Ovary (tissue), 9 donors: Measurements from ENCODE around the gene TEX2. TPM values are rescaled to one million over a fixed set of nuclear protein-coding genes. Genes with fewer than 3 reads are reported as not detected.

Experiments used
- DNase-seq, 5 donors: peaks; one replicate each; pipeline ENCODE4 v3.0.0-alpha.2; 2019 to 2020
- H3K27ac ChIP-seq, 2 donors: fragments of 200-600 bp; one replicate each; pipeline versions ENCODE4 v1.5.1 to v1.8.0; 2019 to 2022
- H3K27me3 ChIP-seq: fragments of 200-600 bp; one replicate; pipeline ENCODE4 v1.8.0; 2022
- H3K36me3 ChIP-seq: fragments of 200-600 bp; sonication (generic); one replicate; pipeline ENCODE4 v1.5.1; 2019
- H3K4me1 ChIP-seq: one replicate; pipeline ENCODE4 v1.8.1; 2013; ENCODE audit warnings: mild to moderate bottlenecking, moderate library complexity; ENCODE audit not compliant: insufficient read depth
- H3K4me3 ChIP-seq: fragments of 200-600 bp; sonication (generic); one replicate; pipeline ENCODE4 v1.5.1; 2017
- H3K9me3 ChIP-seq, 2 donors: fragments of 200-600 bp in 1 of 2; sonication (generic) in 1 of 2; one replicate each; pipeline versions ENCODE4 v1.5.1 to v1.8.1; 2013 to 2019; ENCODE audit warnings: mild to moderate bottlenecking in 1 of 2, moderate library complexity in 1 of 2
- EP300 ChIP-seq: sonication (generic); formaldehyde crosslinking; IDR thresholded peaks from one replicate; pipeline ENCODE4 v1.6.1; 2017; ENCODE audit warnings: antibody characterized with exemption
- POLR2A ChIP-seq: fragments of 450-650 bp; IDR thresholded peaks from one replicate; pipeline ENCODE4 v1.6.1; 2017; ENCODE audit warnings: antibody characterized with exemption, mild to moderate bottlenecking, moderate library complexity
- WGBS, 3 donors: extraction: QIAGEN DNeasy Blood & Tissue Kit in 1 of 3; methylation state at CpG; one replicate each; pipeline versions ENCODE4 v1.1.5 to v1.1.7; 2013 to 2017; 5-methylcytosine and 5-hydroxymethylcytosine counted together
- intact Hi-C, 4 donors: fragments of 100-400 bp; cut with DNase I; formaldehyde crosslinking; loops; one replicate each; pipeline versions ENCODE4 v1.11.0 to v1.15.1; 2022 to 2023
- polyA plus RNA-seq, 2 donors: library from polyadenylated mRNA; stranded (reverse); fragments of 200-250 nt in 1 of 2; fragments of 350-450 nt in 1 of 2; fragmentation: Illumina TruSeq in 1 of 2; extraction: RNeasy Lipid Tissue Mini Kit (QIAGEN cat#74804) in 1 of 2; gene quantifications; one replicate each; pipeline ENCODE4 v1.2.3, GENCODE V29; 2013 to 2014
- total RNA-seq, 7 donors: library from RNA; depleted of rRNA in 2 of 7; stranded (reverse); fragments of >200 nt in 2 of 7; fragmentation: NEBNext Ultra II Directional in 3 of 7; extraction: Animal tissue kit (Norgen Biotek cat#: 25700) in 3 of 7; gene quantifications; one replicate each; pipeline versions ENCODE4 v1.1.0 to v1.2.4, GENCODE V29; 2016 to 2023
- TF ChIP-seq, protein P1 (sequence below), 3 donors: fragments of 450-650 bp in 2 of 3; fragments of 200-600 bp in 1 of 3; IDR thresholded peaks; one replicate each; pipeline versions ENCODE4 v1.5.1 to v1.8.0; 2016 to 2022; ENCODE audit warnings: antibody characterized with exemption in 3 of 3, mild to moderate bottlenecking in 1 of 3
- donor health status: DM: no; HTN: no; CAD: no; lungs with moderate emphysema.
- donor health status: DM: no; HTN: no; CAD: no.
- donor health status: Bipolar disorder and iron deficiency.
- donor health status: DM: yes; HTN: yes; CAD: no.
- donor health status: DM: no; HTN: no; CAD: no.
- donor health status: DM: yes; HTN: yes; CAD: no.

The TEX2 gene
- total and polyA plus RNA-seq, 9 donors = 13.9 to 36.7 (median 31.4) TPM

DNA sequence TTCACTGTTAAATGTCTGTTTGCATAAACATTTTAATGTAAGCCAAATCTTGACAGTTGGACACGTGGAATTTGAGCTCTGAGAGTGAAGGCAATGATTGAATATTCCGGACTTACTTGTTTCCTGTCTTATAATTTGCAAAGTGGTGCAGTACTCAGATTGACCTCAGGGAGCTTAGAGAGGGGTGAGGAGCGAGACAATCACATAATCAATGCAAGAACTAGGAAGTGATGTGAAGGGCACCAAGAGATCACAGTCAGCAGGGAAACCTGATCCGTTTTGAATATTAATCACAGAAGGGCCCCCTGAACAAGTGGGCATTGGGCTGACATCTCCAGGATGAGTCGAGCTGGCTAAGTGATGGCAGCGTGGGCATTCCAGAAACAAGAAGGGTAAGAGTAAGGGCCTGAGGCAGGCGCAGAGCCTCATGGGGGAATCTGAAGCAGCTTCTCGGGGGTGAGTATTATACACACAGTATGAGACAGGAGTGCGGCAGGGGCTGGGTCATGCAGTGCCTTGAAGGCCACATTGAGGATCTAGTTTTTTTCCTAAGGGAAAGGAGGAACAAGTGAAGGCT is 26.1 kb downstream of the TEX2 start:
- Histone ChIP-seq H3K36me3 (no peaks in the 10 kb centered on the region), H3K4me1 (peaks cover 12% of the 10 kb centered on the region), H3K9me3 (no peaks in the 10 kb centered on the region), H3K4me3 (no peak overlapping the region), H3K27ac (no peak overlapping the region), H3K27me3 (no peaks in the 10 kb centered on the region)
- TF ChIP-seq, protein P1, sequence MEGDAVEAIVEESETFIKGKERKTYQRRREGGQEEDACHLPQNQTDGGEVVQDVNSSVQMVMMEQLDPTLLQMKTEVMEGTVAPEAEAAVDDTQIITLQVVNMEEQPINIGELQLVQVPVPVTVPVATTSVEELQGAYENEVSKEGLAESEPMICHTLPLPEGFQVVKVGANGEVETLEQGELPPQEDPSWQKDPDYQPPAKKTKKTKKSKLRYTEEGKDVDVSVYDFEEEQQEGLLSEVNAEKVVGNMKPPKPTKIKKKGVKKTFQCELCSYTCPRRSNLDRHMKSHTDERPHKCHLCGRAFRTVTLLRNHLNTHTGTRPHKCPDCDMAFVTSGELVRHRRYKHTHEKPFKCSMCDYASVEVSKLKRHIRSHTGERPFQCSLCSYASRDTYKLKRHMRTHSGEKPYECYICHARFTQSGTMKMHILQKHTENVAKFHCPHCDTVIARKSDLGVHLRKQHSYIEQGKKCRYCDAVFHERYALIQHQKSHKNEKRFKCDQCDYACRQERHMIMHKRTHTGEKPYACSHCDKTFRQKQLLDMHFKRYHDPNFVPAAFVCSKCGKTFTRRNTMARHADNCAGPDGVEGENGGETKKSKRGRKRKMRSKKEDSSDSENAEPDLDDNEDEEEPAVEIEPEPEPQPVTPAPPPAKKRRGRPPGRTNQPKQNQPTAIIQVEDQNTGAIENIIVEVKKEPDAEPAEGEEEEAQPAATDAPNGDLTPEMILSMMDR (IDR thresholded peaks at IDR 0.05) = no peak
- TF ChIP-seq POLR2A = no peak
- TF ChIP-seq EP300 = no peak
- WGBS, 3 donors = 87% methylated on average over 9 of the region's 9 CpGs
- no peak for DNase-seq
- intact Hi-C loops = no loop called here

DNA sequence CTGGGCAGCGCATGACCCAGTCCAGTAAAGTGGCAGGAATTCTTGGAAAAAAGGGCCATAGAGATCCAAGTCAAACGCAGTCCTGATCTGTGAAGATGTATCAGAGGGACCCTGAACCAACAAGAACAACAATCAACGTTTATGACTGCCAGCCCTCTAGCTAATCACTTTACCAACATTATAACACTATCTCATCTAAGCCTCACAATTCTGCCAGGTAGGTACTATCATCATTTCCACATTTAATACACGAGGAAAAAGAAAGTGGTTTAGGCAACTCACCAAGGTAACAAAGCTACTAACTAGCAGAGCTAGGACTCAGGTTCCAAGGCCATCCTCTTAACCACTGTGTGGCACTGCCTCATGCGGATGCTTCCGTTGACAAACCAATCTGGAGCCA is 28.1 kb downstream of the TEX2 start:
- no peak overlapping the region for H3K27ac ChIP-seq
- H3K4me1 ChIP-seq = peaks cover 14% of the 10 kb centered on the region
- no peaks in the 10 kb centered on the region for H3K36me3 ChIP-seq
- no peak for DNase-seq
- intact Hi-C loops = no loop called here
- no peaks in the 10 kb centered on the region for H3K9me3 ChIP-seq
- TF ChIP-seq EP300 (no peak), POLR2A (no peak)
- WGBS, 3 donors = 84 to 92% (median 89%) methylated on average over 6 of the region's 6 CpGs
- H3K4me3 ChIP-seq = no peak overlapping the region
- H3K27me3 ChIP-seq = no peaks in the 10 kb centered on the region

DNA sequence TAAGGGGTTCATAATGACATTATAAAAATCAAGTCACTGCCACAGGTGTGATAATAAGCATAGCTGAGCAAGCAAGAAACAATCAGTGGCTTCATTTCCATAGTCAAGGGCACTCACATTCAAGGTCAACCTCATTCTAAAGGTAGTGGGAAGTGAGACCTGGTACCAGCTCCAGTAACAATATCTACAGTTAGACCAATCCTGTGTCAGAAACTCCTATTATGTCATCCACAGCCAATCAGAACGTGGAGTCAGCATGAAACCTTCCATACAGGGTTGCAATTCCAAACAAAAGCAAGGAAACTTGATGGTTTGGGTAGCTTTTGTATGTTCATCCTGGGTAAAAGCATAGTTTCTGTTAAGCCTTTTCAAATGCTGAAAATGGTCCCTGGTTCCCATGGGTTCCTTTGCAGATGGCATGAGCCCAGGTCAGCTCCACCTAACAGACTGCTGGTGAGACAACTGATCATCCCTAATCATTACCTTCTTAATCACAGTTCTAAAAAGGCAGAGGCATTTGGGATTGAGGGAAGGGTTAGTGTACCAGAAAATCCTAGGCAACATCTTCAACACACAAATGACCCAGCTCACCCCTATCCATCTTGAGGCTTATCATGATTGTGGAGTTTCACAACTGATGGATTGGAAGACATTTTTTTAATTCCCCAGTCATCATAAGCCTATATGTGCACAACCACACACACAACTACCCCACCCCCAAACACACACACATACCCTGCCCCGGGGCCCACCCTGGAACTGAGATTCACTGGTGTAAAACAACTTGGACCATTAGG is 30.4 kb downstream of the TEX2 start:
- Histone ChIP-seq H3K9me3 (no peaks in the 10 kb centered on the region), H3K27ac (no peak overlapping the region), H3K4me3 (no peak overlapping the region), H3K4me1 (peaks cover 14% of the 10 kb centered on the region), H3K27me3 (no peaks in the 10 kb centered on the region), H3K36me3 (no peaks in the 10 kb centered on the region)
- TF ChIP-seq POLR2A (no peak), EP300 (no peak)
- TF ChIP-seq, protein P1 (IDR thresholded peaks at IDR 0.05) = no peak
- intact Hi-C loops = no loop called here
- DNase-seq = no peak
- WGBS, 3 donors = 93 to 100% (median 95%) methylated on average over 2 of the region's 2 CpGs

DNA sequence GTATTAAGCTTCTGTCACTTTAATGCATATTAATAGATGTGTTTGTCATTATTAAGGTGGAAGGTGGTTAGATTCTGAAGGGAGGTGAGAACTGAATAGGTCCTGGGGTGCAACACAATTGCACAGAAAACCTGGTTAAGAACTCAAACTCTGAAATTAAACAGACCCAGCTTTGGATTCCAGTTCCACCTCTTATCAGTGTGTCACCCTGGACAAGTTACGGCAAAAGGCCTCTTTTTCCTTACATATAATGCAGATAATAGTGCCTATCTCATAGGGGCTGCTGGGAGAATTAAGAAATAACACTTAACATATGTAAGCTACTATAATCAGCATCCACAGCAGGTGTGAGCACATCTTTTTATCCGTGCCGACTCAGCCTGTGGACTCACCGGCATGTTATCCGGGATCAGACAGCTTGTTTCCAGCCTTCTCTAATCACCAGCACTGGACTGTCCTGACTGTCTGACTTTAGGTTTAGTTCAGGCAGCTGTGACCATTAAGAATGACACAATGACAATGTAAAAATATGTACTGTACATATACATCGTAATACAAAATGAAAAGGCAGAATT is 31.4 kb downstream of the TEX2 start:
- H3K4me1 ChIP-seq = peaks cover 16% of the 10 kb centered on the region
- no peak overlapping the region for H3K4me3 ChIP-seq
- TF ChIP-seq EP300 (no peak), POLR2A (no peak)
- TF ChIP-seq, protein P1 (IDR thresholded peaks at IDR 0.05) = no peak
- no peaks in the 10 kb centered on the region for H3K36me3 ChIP-seq
- no peaks in the 10 kb centered on the region for H3K9me3 ChIP-seq
- WGBS, 3 donors = 67 to 81% (median 72%) methylated on average over 6 of the region's 6 CpGs
- no peak for DNase-seq
- H3K27ac ChIP-seq = peak overlapping the region in 1 of 2 donors; percentile 18
- H3K27me3 ChIP-seq = no peaks in the 10 kb centered on the region
- intact Hi-C loops = no loop called here
